ENCODE measurements around the gene TBL1Y.

Gene TBL1Y

GRCh38 chrY:7007911-7008310, 97.4 kb downstream of the TBL1Y start:
- H3F3A ChIP-seq (ENCODE audit: insufficient read depth), result no peaks in the 10 kb centered on the region
- H3K9me2 ChIP-seq (replicated peaks; ENCODE audit: insufficient read depth, low read length), result no peaks in the 10 kb centered on the region
- H3K4me3 ChIP-seq (ENCODE audit: insufficient read depth, low read length, poor library complexity, severe bottlenecking), result no peak overlapping the region
- no peak for TF ChIP-seq EZH2phosphoT487 (conservative IDR thresholded peaks at IDR 0.05; ENCODE audit: low read length)
- no peak for TF ChIP-seq CTCF (IDR thresholded peaks at IDR 0.05; ENCODE audit: insufficient read depth, low read length, poor library complexity, severe bottlenecking)
- H3K36me3 ChIP-seq (ENCODE audit: low read length), result no peaks in the 10 kb centered on the region
- no peak overlapping the region for H3K9ac ChIP-seq (ENCODE audit: low read length)
- no peaks in the 10 kb centered on the region for H3K9me3 ChIP-seq (ENCODE audit: insufficient read depth, low read length)
- no peaks in the 10 kb centered on the region for H4K20me1 ChIP-seq (ENCODE audit: low read depth, low read length)
- H3K4me2 ChIP-seq (ENCODE audit: low read depth, low read length, poor library complexity, severe bottlenecking), result no peak overlapping the region
- no peak overlapping the region for H2AFZ ChIP-seq (ENCODE audit: low read depth, low read length, severe bottlenecking)
- H3K27ac ChIP-seq (ENCODE audit: low read depth, low read length), result no peak overlapping the region
- no peaks in the 10 kb centered on the region for H3K27me3 ChIP-seq (ENCODE audit: low read length)
- no peaks in the 10 kb centered on the region for H3K79me2 ChIP-seq (ENCODE audit: insufficient read depth, low read length)

- Histone ChIP-seq H3K9me3 (ENCODE audit: insufficient read depth, low read length) (no peaks in the 10 kb centered on the region), H3K79me2 (ENCODE audit: insufficient read depth, low read length) (no peaks in the 10 kb centered on the region), H3K27me3 (ENCODE audit: low read length) (no peaks in the 10 kb centered on the region), H3K9ac (ENCODE audit: low read length) (no peak overlapping the region), H4K20me1 (ENCODE audit: low read depth, low read length) (no peaks in the 10 kb centered on the region), H3F3A (ENCODE audit: insufficient read depth) (no peaks in the 10 kb centered on the region), H2AFZ (ENCODE audit: low read depth, low read length, severe bottlenecking) (no peak overlapping the region), H3K27ac (ENCODE audit: low read depth, low read length) (no peak overlapping the region), H3K36me3 (ENCODE audit: low read length) (no peaks in the 10 kb centered on the region), H3K4me3 (ENCODE audit: insufficient read depth, low read length, poor library complexity, severe bottlenecking) (no peak overlapping the region), H3K4me2 (ENCODE audit: low read depth, low read length, poor library complexity, severe bottlenecking) (no peak overlapping the region), H3K9me2 (replicated peaks; ENCODE audit: insufficient read depth, low read length) (no peaks in the 10 kb centered on the region)
- TF ChIP-seq EZH2phosphoT487 (conservative IDR thresholded peaks at IDR 0.05; ENCODE audit: low read length), result no peak
- no peak for TF ChIP-seq CTCF (IDR thresholded peaks at IDR 0.05; ENCODE audit: insufficient read depth, low read length, poor library complexity, severe bottlenecking)
These were observed 98.3 kb downstream of the TBL1Y start for GRCh38 chrY:7008578-7009355.

- Histone ChIP-seq H3K36me3 (ENCODE audit: low read length) (no peaks in the 10 kb centered on the region), H3K4me2 (ENCODE audit: low read depth, low read length, poor library complexity, severe bottlenecking) (no peak overlapping the region), H3K79me2 (ENCODE audit: insufficient read depth, low read length) (no peaks in the 10 kb centered on the region), H3F3A (ENCODE audit: insufficient read depth) (no peaks in the 10 kb centered on the region), H3K9me3 (ENCODE audit: insufficient read depth, low read length) (no peaks in the 10 kb centered on the region), H3K9me2 (replicated peaks; ENCODE audit: insufficient read depth, low read length) (no peaks in the 10 kb centered on the region), H3K27ac (ENCODE audit: low read depth, low read length) (no peak overlapping the region), H3K27me3 (ENCODE audit: low read length) (no peaks in the 10 kb centered on the region), H3K4me3 (ENCODE audit: insufficient read depth, low read length, poor library complexity, severe bottlenecking) (no peak overlapping the region), H3K9ac (ENCODE audit: low read length) (no peak overlapping the region), H2AFZ (ENCODE audit: low read depth, low read length, severe bottlenecking) (no peak overlapping the region), H4K20me1 (ENCODE audit: low read depth, low read length) (no peaks in the 10 kb centered on the region)
- TF ChIP-seq EZH2phosphoT487 (conservative IDR thresholded peaks at IDR 0.05; ENCODE audit: low read length) (no peak), CTCF (IDR thresholded peaks at IDR 0.05; ENCODE audit: insufficient read depth, low read length, poor library complexity, severe bottlenecking) (no peak)
These were observed 102.6 kb downstream of the TBL1Y start for GRCh38 chrY:7013051-7013450.

All from SU-DHL-6 (cell line).